GM12878 (cell line): ENCODE data around the gene CCN5. TPM values are rescaled to one million over a fixed set of nuclear protein-coding genes. Genes with fewer than 3 reads are reported as not detected.

Experiments used
- ATAC-seq: fragments of 200-7000 bp; cut with Tn5 transposase; 3 replicates; pipeline ENCODE4 v1.9.1; 2020; ENCODE audit warnings: mild to moderate bottlenecking, moderate library complexity
- BruUV-seq: library from RNA; stranded (reverse); fragments of 400-500 nt; replicated peaks from 2 replicates; lab custom pipeline; 2021; lab: Mats Ljungman, UMichigan
- CTCF ChIA-PET: fragments of 300-600 bp; sonication (Branson Sonifier 250); formaldehyde crosslinking; extraction: SDS; loops from one replicate; lab custom pipeline; 2021; ENCODE audit warnings: inconsistent platforms; lab: Yijun Ruan, JAX
- POLR2A ChIA-PET: fragments of 350-600 bp; formaldehyde crosslinking; extraction: SDS; loops from one replicate; lab custom pipeline; 2021; ENCODE audit warnings: inconsistent platforms; lab: Charles Lee
- RAD21 ChIA-PET: fragments of 300-600 bp; sonication (Branson Sonifier 250); formaldehyde crosslinking; loops from one replicate; lab custom pipeline; 2023; ENCODE audit warnings: antibody characterized with exemption; ENCODE audit not compliant: unreplicated experiment; lab: Charles Lee
- SMC1A ChIA-PET: fragments of 300-600 bp; sonication (Branson Sonifier 250); formaldehyde crosslinking; loops from one replicate; lab custom pipeline; 2023; ENCODE audit not compliant: unreplicated experiment, uncharacterized antibody; lab: Charles Lee
- DNase-seq: peaks from one replicate; pipeline ENCODE4 v3.0.0-alpha.2; 2011; ENCODE audit warnings: low read depth, low spot score
- FAIRE-seq: peaks from 3 replicates; lab custom pipeline; 2011; peaks lifted over from hg19 to GRCh38; lab: Jason Lieb, UNC
- H2AFZ ChIP-seq: 2 replicates; pipeline ENCODE4 v1.6.0; 2011; ENCODE audit warnings: low read depth, low read length, control low read depth; ENCODE audit not compliant: control insufficient read depth
- H3K27ac ChIP-seq: 2 replicates; pipeline ENCODE4 v1.5.1; 2011; ENCODE audit warnings: control low read depth; ENCODE audit not compliant: control insufficient read depth, insufficient read depth
- H3K27me3 ChIP-seq, 2 experiments: replicated peaks in 1 of 2; 2 replicates each; pipeline versions ENCODE4 v1.6.0 to v1.6.1; 2011; ENCODE audit warnings: low read length in 1 of 2; ENCODE audit not compliant: control insufficient read depth in 2 of 2, insufficient read depth in 2 of 2
- H3K36me3 ChIP-seq, 2 experiments: 2 replicates each; pipeline ENCODE4 v1.5.1; 2011; ENCODE audit warnings: low read length in 1 of 2; ENCODE audit not compliant: control insufficient read depth in 2 of 2, insufficient read depth in 2 of 2
- H3K4me1 ChIP-seq: 2 replicates; pipeline ENCODE4 v1.6.1; 2011; ENCODE audit warnings: mild to moderate bottlenecking, low read length, moderate library complexity, mixed read lengths; ENCODE audit not compliant: control insufficient read depth, insufficient read depth
- H3K4me2 ChIP-seq: 2 replicates; pipeline ENCODE4 v1.6.0; 2011; ENCODE audit warnings: control low read depth; ENCODE audit not compliant: control insufficient read depth, insufficient read depth
- H3K4me3 ChIP-seq: fragments of 200-600 bp; sonication (generic); 2 replicates; pipeline ENCODE4 v1.5.1; 2016
- H3K79me2 ChIP-seq: 2 replicates; pipeline ENCODE4 v1.6.0; 2011; ENCODE audit warnings: low read length; ENCODE audit not compliant: control insufficient read depth, insufficient read depth
- H3K9ac ChIP-seq: 2 replicates; pipeline ENCODE4 v1.8.0; 2011; ENCODE audit warnings: low read length, control low read depth, mixed read lengths; ENCODE audit not compliant: control insufficient read depth, insufficient read depth
- H3K9me3 ChIP-seq: replicated peaks from 3 replicates; pipeline ENCODE4 v1.5.1; 2011; ENCODE audit warnings: mild to moderate bottlenecking, low read length; ENCODE audit not compliant: control insufficient read depth, insufficient read depth
- H4K20me1 ChIP-seq: 2 replicates; pipeline ENCODE4 v1.6.0; 2011; ENCODE audit not compliant: control insufficient read depth, insufficient read depth
- MLLT1 ChIP-seq: fragments of 450-650 bp; IDR thresholded peaks from 2 replicates; pipeline ENCODE4 v1.6.1; 2016; ENCODE audit warnings: mild to moderate bottlenecking
- MYB ChIP-seq: fragments of 150-350 bp; IDR thresholded peaks from 2 replicates; pipeline ENCODE4 v1.6.1; 2014; ENCODE audit warnings: mild to moderate bottlenecking, low read depth, low read length, borderline replicate concordance
- NFYB ChIP-seq: IDR thresholded peaks from 2 replicates; pipeline ENCODE4 v1.6.1; 2011; ENCODE audit warnings: low read depth, mild to moderate bottlenecking, low read length, improper control_type of control experiment, moderate library complexity; ENCODE audit not compliant: insufficient read depth
- PAX8 ChIP-seq: fragments of 450-650 bp; IDR thresholded peaks from 2 replicates; pipeline ENCODE4 v1.6.1; 2017; ENCODE audit warnings: mild to moderate bottlenecking, moderate library complexity
- WGBS: methylation state at CpG from one replicate; pipeline ENCODE4 v1.1.6; 2016; ENCODE audit warnings: low lambda C conversion rate; ENCODE audit not compliant: insufficient replicate concordance, insufficient coverage; ENCODE audit errors: missing lambda C conversion rate; 5-methylcytosine and 5-hydroxymethylcytosine counted together
- in situ Hi-C: fragments of 300-500 bp; cut with MboI; formaldehyde crosslinking; loops from 9 replicates; pipeline ENCODE4 v1.14.3; 2018; ENCODE audit warnings: mixed read lengths
- intact Hi-C: fragments of 100-400 bp; cut with micrococcal nuclease; formaldehyde crosslinking; loops from one replicate; pipeline ENCODE4 v1.14.2; 2022; ENCODE audit not compliant: unreplicated experiment
- polyA plus RNA-seq, 11 experiments: library from polyadenylated mRNA; depleted of rRNA in 4 of 11; unstranded in 6 of 11; stranded (reverse) in 5 of 11; fragments of >200 nt; fragmentation: Nextera tagmentation in 4 of 11; fragmentation: Illumina TruSeq in 1 of 11; extraction: Ambion mirVana in 4 of 11; extraction: Trizol in 1 of 11; gene quantifications; 1 replicate in 1 of 11; 2 replicates in 10 of 11; pipeline versions ENCODE4 v1.2.1 to v1.2.3, GENCODE V29; 2011 to 2016; ENCODE audit warnings: inconsistent platforms in 2 of 11, missing spikeins in 2 of 11, low read depth in 1 of 11
- total RNA-seq, 4 experiments: library from RNA; depleted of rRNA in 3 of 4; stranded (reverse); fragments of >200 nt in 3 of 4; fragmentation: Illumina TruSeq in 1 of 4; extraction: Trizol in 1 of 4; gene quantifications; 2 replicates each; pipeline versions ENCODE4 v1.2.1 to v1.2.3, GENCODE V29; 2013 to 2021
- TF ChIP-seq, protein P1 (sequence below): IDR thresholded peaks from 2 replicates; pipeline ENCODE4 v1.6.1; 2012; ENCODE audit warnings: low read depth, low read length, improper control_type of control experiment

Gene CCN5
- total and polyA plus RNA-seq, 10 of the 15 experiments (the other 5 are each of a cell fraction or from before 2014, with no cell fraction given), result 0.14 to 0.15 TPM; not detected in 8

DNA sequence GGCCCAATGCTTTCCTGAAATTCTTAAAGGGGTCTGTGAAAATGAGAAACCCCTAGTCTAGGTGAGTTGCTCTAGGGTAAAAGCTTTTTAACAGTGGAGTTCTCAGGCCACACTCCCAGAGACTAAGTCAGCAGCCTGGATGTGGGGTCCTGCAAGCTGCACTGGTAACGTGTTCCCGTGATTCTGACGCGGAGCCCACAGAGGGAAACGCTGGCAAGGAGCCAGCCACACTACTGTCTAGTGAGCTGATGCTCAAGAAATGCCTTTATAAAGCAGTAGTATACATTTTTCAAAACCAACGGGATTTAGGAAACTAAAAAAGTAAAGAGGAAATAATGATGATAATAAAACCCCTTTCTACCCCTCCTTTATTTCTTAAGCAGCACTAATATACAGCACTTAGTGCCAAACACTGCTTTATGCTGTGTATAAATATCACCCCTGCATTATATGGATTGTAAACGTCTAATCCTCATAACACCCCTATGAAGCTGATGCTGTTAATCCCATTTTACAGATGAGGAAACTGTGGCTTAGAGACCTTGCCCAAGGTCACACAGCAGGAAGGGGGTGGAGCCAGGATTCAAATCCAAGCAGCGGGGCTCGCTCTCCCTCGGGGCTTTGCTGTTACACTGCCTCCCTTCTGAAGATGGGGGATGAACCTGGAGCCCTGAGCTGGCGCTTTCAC, 55.5 kb downstream of the CCN5 start (continued):
- TF ChIP-seq MLLT1 (no peak), NFYB (no peak)
- TF ChIP-seq, protein P1, sequence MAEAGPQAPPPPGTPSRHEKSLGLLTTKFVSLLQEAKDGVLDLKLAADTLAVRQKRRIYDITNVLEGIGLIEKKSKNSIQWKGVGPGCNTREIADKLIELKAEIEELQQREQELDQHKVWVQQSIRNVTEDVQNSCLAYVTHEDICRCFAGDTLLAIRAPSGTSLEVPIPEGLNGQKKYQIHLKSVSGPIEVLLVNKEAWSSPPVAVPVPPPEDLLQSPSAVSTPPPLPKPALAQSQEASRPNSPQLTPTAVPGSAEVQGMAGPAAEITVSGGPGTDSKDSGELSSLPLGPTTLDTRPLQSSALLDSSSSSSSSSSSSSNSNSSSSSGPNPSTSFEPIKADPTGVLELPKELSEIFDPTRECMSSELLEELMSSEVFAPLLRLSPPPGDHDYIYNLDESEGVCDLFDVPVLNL, result no peak

GRCh38 chr20:44771172-44771535, 56.0 kb downstream of the CCN5 start:
- Histone ChIP-seq H3K9me3 (no peaks in the 10 kb centered on the region), H3K4me3 (no peak overlapping the region), H3K4me2 (no peak overlapping the region), H4K20me1 (no peaks in the 10 kb centered on the region), H3K36me3 (no peaks in the 10 kb centered on the region), H3K4me1 (no peaks in the 10 kb centered on the region; the same call in 1 of the 2 replicates), H3K9ac (no peak overlapping the region), H3K27ac (no peak overlapping the region), H2AFZ (no peak overlapping the region), H3K79me2 (no peaks in the 10 kb centered on the region), H3K27me3 (peaks cover 0 to 1% of the 10 kb centered on the region in 2 experiments; a peak in 1 of 4 replicates)
- FAIRE-seq (no peak), DNase-seq (no peak), ATAC-seq (no peak)
- CTCF ChIA-PET, result interaction anchor here (1.3 kb wide), 1 partner anchor 88 kb away, joined by 4 read pairs; no protein-coding TSS in a partner anchor
- WGBS, result 57% methylated on average over 7 of the region's 8 CpGs
- POLR2A ChIA-PET, result interaction anchor here (0.5 kb wide), 1 partner anchor 42 kb away, joined by 4 read pairs; no protein-coding TSS in a partner anchor
- RAD21 ChIA-PET, result no interaction called here
- in situ Hi-C loops, result no loop called here
- SMC1A ChIA-PET, result no interaction called here
- TF ChIP-seq MYB (no peak), PAX8 (no peak), MLLT1 (no peak)
- TF ChIP-seq, all 136 proteins: peak for 0
- intact Hi-C loops, result no loop called here
- no TSS peak for BruUV-seq
